Measurements from ENCODE around the gene CRYZ.

The CRYZ gene

DNA sequence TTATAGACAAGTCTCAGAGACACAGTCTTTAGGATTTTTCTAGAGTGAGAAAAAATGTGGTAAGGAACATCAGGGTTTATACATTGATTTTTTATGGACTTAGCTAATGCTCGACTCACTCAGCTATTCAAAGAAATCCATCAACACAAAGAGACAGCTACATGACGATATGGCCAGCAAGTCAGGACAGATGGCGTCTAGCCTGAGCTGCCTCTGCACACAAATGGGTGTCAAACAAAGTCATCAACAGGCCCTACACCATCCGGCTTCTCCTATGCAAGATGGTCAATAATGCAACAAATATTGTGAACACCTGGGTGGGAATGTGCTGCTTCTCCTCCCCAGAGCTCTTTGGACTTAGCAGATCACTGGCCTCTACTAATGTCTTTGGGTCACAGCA, 45.9 kb downstream of the CRYZ start:
- no peak for DNase-seq (ENCODE audit: extremely low read depth, low read depth)
- TF ChIP-seq, protein P1, sequence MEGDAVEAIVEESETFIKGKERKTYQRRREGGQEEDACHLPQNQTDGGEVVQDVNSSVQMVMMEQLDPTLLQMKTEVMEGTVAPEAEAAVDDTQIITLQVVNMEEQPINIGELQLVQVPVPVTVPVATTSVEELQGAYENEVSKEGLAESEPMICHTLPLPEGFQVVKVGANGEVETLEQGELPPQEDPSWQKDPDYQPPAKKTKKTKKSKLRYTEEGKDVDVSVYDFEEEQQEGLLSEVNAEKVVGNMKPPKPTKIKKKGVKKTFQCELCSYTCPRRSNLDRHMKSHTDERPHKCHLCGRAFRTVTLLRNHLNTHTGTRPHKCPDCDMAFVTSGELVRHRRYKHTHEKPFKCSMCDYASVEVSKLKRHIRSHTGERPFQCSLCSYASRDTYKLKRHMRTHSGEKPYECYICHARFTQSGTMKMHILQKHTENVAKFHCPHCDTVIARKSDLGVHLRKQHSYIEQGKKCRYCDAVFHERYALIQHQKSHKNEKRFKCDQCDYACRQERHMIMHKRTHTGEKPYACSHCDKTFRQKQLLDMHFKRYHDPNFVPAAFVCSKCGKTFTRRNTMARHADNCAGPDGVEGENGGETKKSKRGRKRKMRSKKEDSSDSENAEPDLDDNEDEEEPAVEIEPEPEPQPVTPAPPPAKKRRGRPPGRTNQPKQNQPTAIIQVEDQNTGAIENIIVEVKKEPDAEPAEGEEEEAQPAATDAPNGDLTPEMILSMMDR (IDR thresholded peaks at IDR 0.05; ENCODE audit: low read depth, low read length): no peak

GRCh38 chr1:74684301-74684700, 48.5 kb downstream of the CRYZ start:
- DNase-seq (ENCODE audit: extremely low read depth, low read depth): no peak
- TF ChIP-seq, protein P1 (IDR thresholded peaks at IDR 0.05; ENCODE audit: low read depth, low read length): no peak

DNA sequence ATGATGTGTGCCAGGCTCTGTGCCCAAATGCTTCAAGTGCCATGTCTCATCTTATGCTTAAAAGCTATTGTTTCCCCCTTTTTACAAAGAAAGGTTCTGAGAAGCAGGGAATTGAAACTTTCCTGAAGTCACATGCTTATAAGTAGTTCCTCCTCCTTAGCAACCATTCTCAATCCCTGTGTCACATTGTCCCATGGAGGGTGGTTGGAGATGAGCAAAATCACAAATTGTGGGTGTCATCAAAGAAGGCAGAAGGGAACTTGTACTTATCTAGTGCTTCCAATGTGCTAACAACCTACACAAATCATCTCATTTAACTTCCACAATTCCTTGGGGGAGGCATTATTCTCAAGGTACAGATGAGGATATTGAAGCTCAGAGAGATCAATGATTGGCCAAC, 49.2 kb downstream of the CRYZ start:
- TF ChIP-seq, protein P1 (IDR thresholded peaks at IDR 0.05; ENCODE audit: low read depth, low read length): no peak
- no peak for DNase-seq (ENCODE audit: extremely low read depth, low read depth)

- DNase-seq (ENCODE audit: extremely low read depth, low read depth): no peak
- TF ChIP-seq, protein P1 (IDR thresholded peaks at IDR 0.05; ENCODE audit: low read depth, low read length): no peak
These were observed 51.0 kb downstream of the CRYZ start for GRCh38 chr1:74681851-74682250.

DNA sequence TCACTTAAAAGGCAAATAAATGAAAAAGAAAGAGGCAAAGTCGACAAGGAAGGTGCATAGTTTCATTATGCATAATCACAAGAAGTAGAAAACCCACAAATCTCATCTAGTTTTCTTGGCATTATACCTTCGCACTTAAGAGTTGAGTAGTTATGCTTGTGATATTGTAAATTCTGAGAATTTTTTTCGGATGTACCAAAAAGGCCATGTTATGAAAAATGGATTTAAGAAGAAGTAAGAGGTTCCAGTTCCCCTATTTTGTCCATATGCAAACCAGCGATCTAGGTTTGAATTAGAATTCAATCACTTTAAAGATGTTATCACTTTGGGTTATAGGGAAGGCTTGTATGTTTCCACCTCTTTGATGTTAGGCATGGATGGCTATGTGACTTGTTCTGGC, 51.4 kb downstream of the CRYZ start:
- TF ChIP-seq, protein P1 (IDR thresholded peaks at IDR 0.05; ENCODE audit: low read depth, low read length): no peak
- no peak for DNase-seq (ENCODE audit: extremely low read depth, low read depth)

DNA sequence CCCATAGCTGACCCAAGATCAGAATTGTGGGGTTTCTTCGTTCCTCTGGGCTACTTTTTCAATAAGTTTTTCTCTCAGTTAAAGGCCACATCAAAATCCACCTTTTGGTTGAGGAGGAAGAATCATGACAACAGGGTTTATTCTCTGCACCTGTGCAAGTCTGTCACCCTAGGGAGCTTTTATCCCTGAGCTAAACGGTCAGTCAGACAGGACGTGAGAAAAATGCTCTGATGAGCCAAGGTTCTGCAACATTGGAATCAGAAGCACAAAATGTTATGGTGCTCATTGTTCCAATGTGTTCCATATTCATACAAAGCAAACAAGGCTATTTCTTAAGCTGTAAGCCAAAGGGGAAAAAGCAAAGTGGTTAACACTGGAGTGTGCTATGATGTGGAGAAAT, 51.8 kb downstream of the CRYZ start:
- DNase-seq (ENCODE audit: extremely low read depth, low read depth): no peak
- TF ChIP-seq, protein P1 (IDR thresholded peaks at IDR 0.05; ENCODE audit: low read depth, low read length): no peak

DNA sequence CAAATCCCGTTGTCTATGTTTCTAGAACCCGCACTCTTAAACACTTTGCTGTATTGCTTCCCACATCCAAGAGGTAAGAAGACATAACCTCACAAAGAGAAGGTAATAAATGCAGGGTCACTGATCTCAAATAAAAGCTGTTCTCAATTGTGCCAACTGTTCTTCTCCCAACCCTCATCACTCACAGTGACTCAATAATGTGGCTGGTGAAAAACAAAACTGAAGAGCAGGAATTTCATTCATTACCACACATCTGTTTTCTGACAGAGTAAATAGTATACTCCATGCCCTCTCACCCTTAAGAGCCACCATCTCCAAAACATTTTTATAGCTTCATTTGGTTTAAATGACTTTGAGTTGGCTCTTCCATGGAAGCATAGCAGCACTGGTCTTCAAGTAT, 53.0 kb downstream of the CRYZ start:
- TF ChIP-seq, protein P1 (IDR thresholded peaks at IDR 0.05; ENCODE audit: low read depth, low read length): no peak
- no peak for DNase-seq (ENCODE audit: extremely low read depth, low read depth)
